ENCODE results near the gene USP40. TPM values are rescaled to one million over a fixed set of nuclear protein-coding genes. Genes with fewer than 3 reads are reported as not detected.

Gene USP40
- total RNA-seq, 1 donor from 2014 or later: 10.3 TPM

- intact Hi-C loops (cut with micrococcal nuclease): no loop called here
Measured at GRCh38 chr2:233501198-233502076, 65.1 kb downstream of the USP40 start.

GRCh38 chr2:233499928-233500327 is 66.7 kb downstream of the USP40 start:
- intact Hi-C loops (cut with micrococcal nuclease): no loop called here

GRCh38 chr2:233498126-233498525 is 68.5 kb downstream of the USP40 start:
- intact Hi-C loops (cut with micrococcal nuclease): no loop called here

GRCh38 chr2:233497692-233498091 is 68.9 kb downstream of the USP40 start:
- intact Hi-C loops (cut with micrococcal nuclease): no loop called here

GRCh38 chr2:233495503-233496496 is 70.8 kb downstream of the USP40 start:
- intact Hi-C loops (cut with micrococcal nuclease): no loop called here

- intact Hi-C loops (cut with micrococcal nuclease): no loop called here
Measured at GRCh38 chr2:233492751-233493150, 73.8 kb downstream of the USP40 start.

GRCh38 chr2:233492078-233492477 is 74.5 kb downstream of the USP40 start:
- intact Hi-C loops (cut with micrococcal nuclease): no loop called here

- intact Hi-C loops (cut with micrococcal nuclease): no loop called here
Measured at GRCh38 chr2:233491326-233491725, 75.3 kb downstream of the USP40 start.

GRCh38 chr2:233490831-233491230 is 75.8 kb downstream of the USP40 start:
- intact Hi-C loops (cut with micrococcal nuclease): no loop called here

- intact Hi-C loops (cut with micrococcal nuclease): no loop called here
Measured at GRCh38 chr2:233489666-233490065, 76.9 kb downstream of the USP40 start.

- intact Hi-C loops (cut with micrococcal nuclease): no loop called here
Measured at GRCh38 chr2:233489143-233489542, 77.4 kb downstream of the USP40 start.

- intact Hi-C loops (cut with micrococcal nuclease): no loop called here
Measured at GRCh38 chr2:233487748-233488345, 78.7 kb downstream of the USP40 start.

- intact Hi-C loops (cut with micrococcal nuclease): no loop called here
Measured at GRCh38 chr2:233486778-233487552, 79.6 kb downstream of the USP40 start.

GRCh38 chr2:233486357-233486756 is 80.2 kb downstream of the USP40 start:
- intact Hi-C loops (cut with micrococcal nuclease): no loop called here

GRCh38 chr2:233485726-233486125 is 80.9 kb downstream of the USP40 start:
- intact Hi-C loops (cut with micrococcal nuclease): no loop called here

GRCh38 chr2:233482616-233483015 is 84.0 kb downstream of the USP40 start:
- intact Hi-C loops (cut with micrococcal nuclease): no loop called here

- intact Hi-C loops (cut with micrococcal nuclease): no loop called here
Measured at GRCh38 chr2:233481368-233482142, 85.0 kb downstream of the USP40 start.

GRCh38 chr2:233480490-233481202 is 85.9 kb downstream of the USP40 start:
- intact Hi-C loops (cut with micrococcal nuclease): no loop called here

Data from T-helper 1 cell treated with Interleukin-12 subunit alpha and Interleukin-12 subunit beta and Interleukin-4 antibody, amounts not matched to agents 30 ng/mL and 1 ng/mL, for 36 hours (primary cell).